ENCODE measurements around the gene ARGLU1.

Gene ARGLU1

DNA sequence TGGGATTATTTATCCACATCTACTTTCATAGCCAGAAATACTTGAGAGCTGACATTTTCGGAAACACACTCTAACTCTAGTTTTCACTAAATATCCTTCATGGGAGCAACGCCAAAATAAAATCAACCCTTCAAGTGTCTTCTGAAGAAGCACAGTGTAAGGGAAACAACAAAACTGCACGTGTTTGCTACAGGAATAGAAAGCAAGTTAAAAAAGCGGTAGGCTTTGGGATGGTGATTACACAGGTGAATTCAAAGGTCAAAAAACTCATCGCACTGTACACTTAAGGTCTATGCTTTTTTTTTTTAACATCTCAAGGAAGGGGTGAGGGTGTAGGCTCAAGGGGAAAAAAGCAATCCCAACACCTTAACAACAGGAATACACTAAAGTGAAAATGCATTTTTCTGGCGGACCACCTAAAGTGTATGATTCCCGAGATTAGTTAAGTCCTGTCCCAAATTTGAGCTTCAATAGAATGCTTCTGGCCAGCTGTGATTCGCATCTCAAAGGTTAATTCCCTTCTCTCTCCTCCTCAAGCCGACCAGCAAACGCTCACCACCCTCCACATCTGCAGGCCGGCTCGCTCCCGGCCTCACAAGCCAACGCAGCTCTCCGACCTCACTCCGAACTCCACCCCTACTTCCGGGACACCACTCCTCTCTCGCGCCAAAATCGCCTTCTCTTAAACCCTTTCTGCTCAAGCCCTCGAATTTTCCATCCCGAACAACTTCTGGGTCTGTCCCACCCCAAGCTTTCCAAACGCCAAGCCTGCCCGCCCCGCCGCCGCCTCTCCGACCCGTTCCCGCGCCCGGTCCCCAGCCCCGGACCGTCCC is 1.1 kb downstream of the ARGLU1 start:
- H3K27me3 ChIP-seq (ENCODE audit: control insufficient read depth, insufficient read depth, low read length, poor library complexity, severe bottlenecking), result no peaks in the 10 kb centered on the region
- peak overlapping the region; percentile 86 for H3K27ac ChIP-seq (ENCODE audit: insufficient read depth, low read depth, low read length, poor library complexity, severe bottlenecking)
- H3K36me3 ChIP-seq (ENCODE audit: control insufficient read depth, insufficient read depth, low read length), result no peaks in the 10 kb centered on the region
- H3K4me3 ChIP-seq (ENCODE audit: insufficient read depth, low read depth, low read length), result peak overlapping the region; percentile 96
- H3K4me1 ChIP-seq (ENCODE audit: control insufficient read depth, insufficient read depth, low read length), result peaks cover 26% of the 10 kb centered on the region
- no peaks in the 10 kb centered on the region for H3K9me3 ChIP-seq (ENCODE audit: control insufficient read depth, low read length)
- 0% methylated on average over 33 to 34 of the region's 34 CpGs for WGBS, 2 experiments

DNA sequence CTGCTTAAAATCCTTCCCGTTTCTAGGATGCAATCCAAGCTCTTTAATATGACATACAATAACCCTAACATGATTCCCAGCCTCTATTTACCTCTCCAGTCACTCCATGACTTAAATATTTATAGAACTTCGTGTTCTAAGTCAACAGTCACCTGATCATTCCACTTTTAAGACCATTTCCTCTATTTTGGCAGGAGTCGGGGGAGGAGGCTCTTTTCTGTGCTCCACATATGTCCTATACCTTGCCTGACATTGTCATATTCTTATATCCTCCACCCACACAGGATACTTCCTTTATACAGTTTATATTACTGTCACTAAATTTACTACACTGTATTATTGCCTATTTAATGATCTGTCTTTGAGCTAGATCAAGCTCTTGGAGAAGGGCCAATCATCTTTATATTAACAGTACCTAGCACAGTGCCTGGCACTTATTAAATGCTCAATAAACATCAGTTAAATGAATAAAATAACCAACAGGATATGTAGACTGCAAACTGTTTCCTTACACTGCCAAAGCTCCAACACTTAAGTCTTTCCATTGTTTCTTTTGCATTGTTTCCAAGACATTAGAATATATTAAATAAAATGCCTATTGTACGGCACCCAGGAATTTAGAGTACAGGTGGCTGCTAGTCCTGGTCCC is 2.7 kb downstream of the ARGLU1 start:
- Histone ChIP-seq H3K27ac (ENCODE audit: insufficient read depth, low read depth, low read length, poor library complexity, severe bottlenecking) (no peak overlapping the region), H3K4me3 (ENCODE audit: insufficient read depth, low read depth, low read length) (peak overlapping the region; percentile 96), H3K9me3 (ENCODE audit: control insufficient read depth, low read length) (no peaks in the 10 kb centered on the region), H3K4me1 (ENCODE audit: control insufficient read depth, insufficient read depth, low read length) (peaks cover 30% of the 10 kb centered on the region), H3K27me3 (ENCODE audit: control insufficient read depth, insufficient read depth, low read length, poor library complexity, severe bottlenecking) (no peaks in the 10 kb centered on the region), H3K36me3 (ENCODE audit: control insufficient read depth, insufficient read depth, low read length) (no peaks in the 10 kb centered on the region)
- 49 to 54% methylated on average over 4 of the region's 4 CpGs for WGBS, 2 experiments

DNA sequence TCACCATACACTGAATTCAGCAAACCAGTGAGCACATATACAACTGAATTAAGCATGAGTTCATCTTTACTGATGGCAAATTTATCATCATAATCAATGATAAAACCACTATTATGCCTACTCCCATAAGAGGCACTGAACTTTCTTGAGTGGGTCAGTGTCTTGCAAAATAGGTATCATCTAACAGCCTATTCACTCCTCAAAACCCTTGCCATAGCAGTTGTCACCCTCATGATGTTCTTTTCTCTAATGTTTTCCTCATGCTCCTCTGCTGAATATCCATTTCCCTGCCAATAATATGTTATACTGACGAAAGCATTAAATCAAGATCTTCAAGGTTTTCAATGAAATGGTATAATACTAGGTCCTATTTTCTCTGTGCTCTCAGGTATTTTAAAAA is 5.6 kb downstream of the ARGLU1 start:
- Histone ChIP-seq H3K4me1 (ENCODE audit: control insufficient read depth, insufficient read depth, low read length) (peaks cover 25% of the 10 kb centered on the region), H3K36me3 (ENCODE audit: control insufficient read depth, insufficient read depth, low read length) (peaks cover 24% of the 10 kb centered on the region), H3K4me3 (ENCODE audit: insufficient read depth, low read depth, low read length) (no peak overlapping the region), H3K9me3 (ENCODE audit: control insufficient read depth, low read length) (no peaks in the 10 kb centered on the region), H3K27me3 (ENCODE audit: control insufficient read depth, insufficient read depth, low read length, poor library complexity, severe bottlenecking) (no peaks in the 10 kb centered on the region), H3K27ac (ENCODE audit: insufficient read depth, low read depth, low read length, poor library complexity, severe bottlenecking) (no peak overlapping the region)
- WGBS, 2 experiments, result 78 to 93% methylated on average over 1 of the region's 1 CpG

DNA sequence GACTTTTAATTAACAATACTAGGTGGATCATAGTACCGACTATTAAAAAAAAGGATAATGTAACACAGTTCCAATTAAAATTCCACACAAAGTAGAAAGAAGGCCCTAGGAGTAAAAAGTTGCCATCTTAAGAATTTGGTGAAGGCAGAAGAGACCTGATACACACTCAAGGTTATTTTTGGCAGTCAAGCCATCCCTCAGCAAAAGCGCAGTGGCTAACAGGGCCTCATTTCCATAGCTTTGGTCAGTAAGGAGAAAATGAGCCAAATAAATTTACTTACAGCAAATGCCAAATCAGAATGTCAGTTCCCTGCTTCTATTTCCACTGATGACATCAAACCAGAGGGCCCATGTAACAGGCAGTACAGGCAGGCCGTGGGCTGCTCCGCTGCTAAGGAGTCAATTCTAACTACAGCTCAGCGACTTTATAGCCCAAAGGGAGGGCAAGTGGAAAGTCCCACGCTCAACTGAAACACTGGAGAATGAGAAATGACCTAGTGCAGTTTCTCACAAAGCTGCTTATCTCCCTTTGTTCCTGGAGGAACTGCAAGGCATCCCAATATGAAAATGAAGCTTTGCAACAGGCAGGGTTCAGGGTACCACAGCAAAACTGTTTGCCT is 6.3 kb downstream of the ARGLU1 start:
- Histone ChIP-seq H3K27me3 (ENCODE audit: control insufficient read depth, insufficient read depth, low read length, poor library complexity, severe bottlenecking) (no peaks in the 10 kb centered on the region), H3K4me3 (ENCODE audit: insufficient read depth, low read depth, low read length) (no peak overlapping the region), H3K9me3 (ENCODE audit: control insufficient read depth, low read length) (no peaks in the 10 kb centered on the region), H3K36me3 (ENCODE audit: control insufficient read depth, insufficient read depth, low read length) (peaks cover 27% of the 10 kb centered on the region), H3K27ac (ENCODE audit: insufficient read depth, low read depth, low read length, poor library complexity, severe bottlenecking) (peak overlapping the region; percentile 27), H3K4me1 (ENCODE audit: control insufficient read depth, insufficient read depth, low read length) (peaks cover 25% of the 10 kb centered on the region)
- WGBS, 2 experiments, result 59 to 66% methylated on average over 5 of the region's 6 CpGs

DNA sequence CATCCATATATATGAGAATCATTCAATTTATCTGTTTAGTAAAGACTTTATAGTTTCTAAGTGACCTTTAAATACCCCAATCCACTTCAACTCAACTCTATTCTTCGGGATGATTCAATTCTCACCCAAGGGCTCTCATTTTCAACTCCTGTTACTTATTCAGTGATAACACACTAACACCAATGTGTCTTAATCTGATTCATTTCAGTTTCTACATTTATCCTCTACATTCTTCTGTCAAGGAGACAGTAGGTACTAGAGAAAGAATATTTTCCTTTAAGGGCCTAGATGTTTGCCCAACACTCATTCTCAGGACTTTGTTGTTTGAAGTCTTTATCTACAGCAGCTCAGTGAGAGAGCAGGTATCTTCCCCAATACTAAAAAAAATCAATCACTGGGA is 7.1 kb downstream of the ARGLU1 start:
- 90 to 100% methylated on average over 1 of the region's 1 CpG for WGBS, 2 experiments
- Histone ChIP-seq H3K27me3 (ENCODE audit: control insufficient read depth, insufficient read depth, low read length, poor library complexity, severe bottlenecking) (no peaks in the 10 kb centered on the region), H3K4me1 (ENCODE audit: control insufficient read depth, insufficient read depth, low read length) (peaks cover 25% of the 10 kb centered on the region), H3K27ac (ENCODE audit: insufficient read depth, low read depth, low read length, poor library complexity, severe bottlenecking) (no peak overlapping the region), H3K4me3 (ENCODE audit: insufficient read depth, low read depth, low read length) (no peak overlapping the region), H3K9me3 (ENCODE audit: control insufficient read depth, low read length) (no peaks in the 10 kb centered on the region), H3K36me3 (ENCODE audit: control insufficient read depth, insufficient read depth, low read length) (peaks cover 34% of the 10 kb centered on the region)

DNA sequence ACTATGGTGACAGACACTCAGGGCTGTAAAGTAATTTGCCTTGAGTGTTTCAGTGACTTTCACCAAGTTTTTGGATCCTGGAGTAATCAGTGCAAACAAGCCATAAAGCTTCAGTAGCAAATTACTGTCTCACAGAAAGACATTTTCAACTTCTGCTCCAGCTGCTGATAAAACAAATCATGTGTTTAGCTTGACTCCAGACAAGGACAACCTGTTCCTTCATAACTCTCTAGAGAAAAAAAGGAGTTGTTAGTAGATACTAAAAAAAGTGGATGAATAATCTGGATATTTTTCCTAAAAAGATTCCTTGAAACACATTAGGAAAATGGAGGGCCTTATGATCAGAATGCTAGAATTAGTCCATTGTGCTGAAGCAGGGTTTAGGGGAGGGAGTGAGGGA is 9.4 kb downstream of the ARGLU1 start:
- peaks cover 8% of the 10 kb centered on the region for H3K4me1 ChIP-seq (ENCODE audit: control insufficient read depth, insufficient read depth, low read length)
- H3K4me3 ChIP-seq (ENCODE audit: insufficient read depth, low read depth, low read length), result no peak overlapping the region
- no peaks in the 10 kb centered on the region for H3K9me3 ChIP-seq (ENCODE audit: control insufficient read depth, low read length)
- H3K27ac ChIP-seq (ENCODE audit: insufficient read depth, low read depth, low read length, poor library complexity, severe bottlenecking), result no peak overlapping the region
- H3K36me3 ChIP-seq (ENCODE audit: control insufficient read depth, insufficient read depth, low read length), result peaks cover 51% of the 10 kb centered on the region
- H3K27me3 ChIP-seq (ENCODE audit: control insufficient read depth, insufficient read depth, low read length, poor library complexity, severe bottlenecking), result no peaks in the 10 kb centered on the region

DNA sequence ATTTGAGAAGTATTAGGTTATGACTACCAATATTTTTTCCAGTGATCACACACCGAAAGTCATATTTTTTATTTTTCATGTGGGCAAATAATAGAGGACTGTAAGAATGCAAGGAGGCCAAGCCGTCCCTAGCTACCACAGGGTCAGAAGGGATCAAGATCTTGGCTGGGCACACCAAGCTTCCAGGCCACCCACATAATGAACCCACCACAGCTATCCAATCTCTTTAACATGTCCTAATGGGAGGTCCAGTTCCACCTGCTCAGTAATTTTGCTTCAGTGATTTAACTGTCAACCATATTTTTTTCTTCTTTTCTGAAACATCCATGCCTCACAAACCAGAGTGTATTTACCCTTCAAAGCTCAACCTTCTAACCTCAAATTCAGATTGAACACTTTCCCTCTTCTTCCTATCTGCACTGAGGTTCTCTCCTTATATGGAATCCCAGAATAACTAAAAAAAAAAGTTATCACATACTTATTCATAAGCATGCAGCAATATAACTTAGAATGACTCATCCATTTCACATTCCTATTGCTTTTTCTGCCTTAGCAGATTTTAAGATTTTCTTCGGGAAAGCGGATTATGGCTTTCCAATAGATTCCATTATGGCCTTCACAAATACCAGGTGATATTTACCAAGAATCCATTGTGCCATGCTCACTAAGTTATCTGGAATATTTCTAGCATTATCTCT is 12.2 kb downstream of the ARGLU1 start:
- H3K4me3 ChIP-seq (ENCODE audit: insufficient read depth, low read depth, low read length), result no peak overlapping the region
- no peaks in the 10 kb centered on the region for H3K4me1 ChIP-seq (ENCODE audit: control insufficient read depth, insufficient read depth, low read length)
- WGBS, 2 experiments, result 90 to 92% methylated on average over 3 to 4 of the region's 4 CpGs
- peaks cover 61% of the 10 kb centered on the region for H3K36me3 ChIP-seq (ENCODE audit: control insufficient read depth, insufficient read depth, low read length)
- H3K27ac ChIP-seq (ENCODE audit: insufficient read depth, low read depth, low read length, poor library complexity, severe bottlenecking), result no peak overlapping the region
- no peaks in the 10 kb centered on the region for H3K27me3 ChIP-seq (ENCODE audit: control insufficient read depth, insufficient read depth, low read length, poor library complexity, severe bottlenecking)
- no peaks in the 10 kb centered on the region for H3K9me3 ChIP-seq (ENCODE audit: control insufficient read depth, low read length)

DNA sequence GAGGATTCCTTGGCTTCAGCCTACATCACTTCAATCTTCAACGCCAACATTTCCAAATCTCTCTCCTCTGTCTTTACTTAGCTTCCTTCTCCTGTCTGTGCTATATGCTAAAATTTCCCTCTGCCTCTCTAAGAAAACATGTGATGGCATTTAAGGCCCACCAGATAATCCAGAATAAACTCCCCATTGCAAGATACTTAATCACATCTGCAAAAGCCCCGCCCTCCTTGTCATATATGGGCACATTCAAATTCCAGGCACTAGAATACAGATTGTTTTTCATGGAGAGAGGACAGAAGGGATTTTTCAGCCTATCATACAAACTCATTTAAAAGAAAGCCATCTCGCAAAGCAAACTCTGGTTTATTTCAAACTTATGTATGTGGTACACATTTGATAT is 16.2 kb downstream of the ARGLU1 start:
- Histone ChIP-seq H3K4me1 (ENCODE audit: control insufficient read depth, insufficient read depth, low read length) (no peaks in the 10 kb centered on the region), H3K9me3 (ENCODE audit: control insufficient read depth, low read length) (no peaks in the 10 kb centered on the region), H3K27me3 (ENCODE audit: control insufficient read depth, insufficient read depth, low read length, poor library complexity, severe bottlenecking) (no peaks in the 10 kb centered on the region), H3K4me3 (ENCODE audit: insufficient read depth, low read depth, low read length) (no peak overlapping the region), H3K27ac (ENCODE audit: insufficient read depth, low read depth, low read length, poor library complexity, severe bottlenecking) (no peak overlapping the region), H3K36me3 (ENCODE audit: control insufficient read depth, insufficient read depth, low read length) (peaks cover 35% of the 10 kb centered on the region)
- WGBS, 2 experiments, result 91 to 97% methylated on average over 2 of the region's 3 CpGs

DNA sequence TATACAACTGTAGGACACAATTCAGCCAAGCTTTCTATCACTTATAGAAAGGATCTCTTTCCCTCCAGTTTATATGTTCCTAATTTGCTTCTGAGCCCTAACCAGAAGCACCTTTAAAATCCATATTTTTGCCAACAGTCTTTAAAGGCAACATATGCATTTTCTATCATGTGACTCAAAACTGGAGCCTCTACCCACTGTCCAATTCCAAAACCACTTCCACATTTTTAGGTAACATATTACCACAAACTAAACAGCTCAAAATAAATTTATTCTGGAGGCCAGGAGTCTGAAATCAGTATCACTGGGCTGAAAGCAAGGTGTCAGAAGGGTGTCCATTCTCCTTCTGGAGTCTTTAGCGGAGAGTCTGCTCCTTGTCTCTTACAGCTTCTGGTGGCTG is 16.6 kb downstream of the ARGLU1 start:
- WGBS, 2 experiments, result 97 to 98% methylated on average over 1 of the region's 1 CpG
- Histone ChIP-seq H3K9me3 (ENCODE audit: control insufficient read depth, low read length) (no peaks in the 10 kb centered on the region), H3K4me1 (ENCODE audit: control insufficient read depth, insufficient read depth, low read length) (no peaks in the 10 kb centered on the region), H3K27me3 (ENCODE audit: control insufficient read depth, insufficient read depth, low read length, poor library complexity, severe bottlenecking) (no peaks in the 10 kb centered on the region), H3K36me3 (ENCODE audit: control insufficient read depth, insufficient read depth, low read length) (peaks cover 31% of the 10 kb centered on the region), H3K27ac (ENCODE audit: insufficient read depth, low read depth, low read length, poor library complexity, severe bottlenecking) (no peak overlapping the region), H3K4me3 (ENCODE audit: insufficient read depth, low read depth, low read length) (no peak overlapping the region)
